NCI-H2196 (cell line): ENCODE results near the gene WBP11.
"Not testable (repeated sequence)": the region's sequence is repeated elsewhere in the genome, so short reads cannot be mapped to it uniquely, and the experiment has no call there.

ENCODE experiments used
- DNase-seq: peaks from one replicate; lab custom pipeline; 2025; ENCODE audit not compliant: unreplicated experiment; lab: John Stamatoyannopoulos, UW

WBP11 gene

GRCh38 chr12:14773685-14774073 lies 29.6 kb downstream of the WBP11 start:
- DNase-seq, result no peak

DNA sequence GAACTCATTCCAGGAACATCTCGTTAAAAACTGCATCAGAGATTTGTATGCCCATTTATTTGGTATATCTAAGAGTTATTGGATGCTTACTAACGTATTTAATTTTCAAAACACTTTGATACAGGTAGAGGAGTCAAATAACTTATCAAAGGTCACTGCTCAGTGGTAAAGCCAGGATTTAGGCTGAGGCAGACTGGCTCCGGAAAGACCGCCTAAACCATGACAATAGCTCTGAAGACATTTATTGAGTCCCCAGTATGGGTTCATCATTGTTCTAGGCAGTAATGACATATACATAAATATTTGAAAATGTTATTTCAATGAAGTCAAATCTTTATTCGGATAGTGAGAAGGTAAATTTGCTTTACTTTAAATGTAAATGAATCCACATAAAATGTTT lies 30.3 kb downstream of the WBP11 start:
- no peak for DNase-seq

DNA sequence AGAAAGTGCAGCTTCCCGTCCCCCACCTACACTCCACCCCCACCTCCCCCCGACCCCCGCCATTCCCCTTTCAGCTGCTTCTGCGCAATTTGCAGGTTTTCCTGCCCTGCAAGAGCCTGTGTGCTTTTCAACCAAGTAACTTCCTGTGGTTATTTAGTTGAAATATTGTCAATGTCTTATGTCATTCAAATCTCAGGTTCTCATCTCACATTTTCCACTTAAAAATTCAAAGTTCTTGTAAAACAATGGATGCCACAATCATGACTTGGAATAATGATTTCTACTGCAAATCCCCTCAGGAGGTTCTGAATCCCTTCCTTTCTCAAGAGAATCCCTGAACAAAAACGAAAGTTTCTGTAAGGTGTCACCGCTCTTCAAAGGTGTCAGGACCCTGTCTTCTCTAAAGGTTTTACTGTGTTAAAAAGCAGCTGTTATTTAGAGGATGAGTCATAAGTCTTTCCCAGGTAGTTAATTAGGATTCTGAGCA lies 31.6 kb downstream of the WBP11 start:
- no peak for DNase-seq

- peak; percentile 84 for DNase-seq
Observed at GRCh38 chr12:14770496-14771461, 32.5 kb downstream of the WBP11 start.

DNA sequence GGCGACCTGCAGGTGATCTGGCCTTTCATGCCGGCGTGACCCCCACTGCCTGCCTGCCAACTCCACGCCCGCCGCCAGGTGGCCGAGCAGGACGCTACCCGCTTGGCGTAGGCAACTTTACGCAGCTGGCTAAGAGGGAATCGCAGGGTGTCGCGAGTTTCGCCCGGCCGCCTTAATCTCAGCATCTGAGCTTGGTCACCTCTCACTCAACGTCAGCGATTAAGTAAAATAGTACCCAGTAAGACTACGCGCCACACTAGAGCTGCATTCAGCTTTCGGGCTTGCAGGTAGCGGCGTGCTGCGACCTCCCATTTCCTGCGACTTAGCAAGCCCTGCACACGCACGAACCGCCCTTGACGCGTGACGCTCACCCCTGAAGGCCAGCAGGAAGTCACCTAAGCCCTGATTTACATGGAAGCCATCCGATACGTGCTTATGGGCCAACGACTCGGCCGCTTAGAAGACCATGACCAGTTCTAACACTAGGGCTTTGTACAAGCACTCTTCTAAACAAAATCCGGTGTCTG lies 33.2 kb downstream of the WBP11 start:
- peak; percentile 59 for DNase-seq

GRCh38 chr12:14769466-14769968 lies 33.8 kb downstream of the WBP11 start:
- DNase-seq, result no peak

DNA sequence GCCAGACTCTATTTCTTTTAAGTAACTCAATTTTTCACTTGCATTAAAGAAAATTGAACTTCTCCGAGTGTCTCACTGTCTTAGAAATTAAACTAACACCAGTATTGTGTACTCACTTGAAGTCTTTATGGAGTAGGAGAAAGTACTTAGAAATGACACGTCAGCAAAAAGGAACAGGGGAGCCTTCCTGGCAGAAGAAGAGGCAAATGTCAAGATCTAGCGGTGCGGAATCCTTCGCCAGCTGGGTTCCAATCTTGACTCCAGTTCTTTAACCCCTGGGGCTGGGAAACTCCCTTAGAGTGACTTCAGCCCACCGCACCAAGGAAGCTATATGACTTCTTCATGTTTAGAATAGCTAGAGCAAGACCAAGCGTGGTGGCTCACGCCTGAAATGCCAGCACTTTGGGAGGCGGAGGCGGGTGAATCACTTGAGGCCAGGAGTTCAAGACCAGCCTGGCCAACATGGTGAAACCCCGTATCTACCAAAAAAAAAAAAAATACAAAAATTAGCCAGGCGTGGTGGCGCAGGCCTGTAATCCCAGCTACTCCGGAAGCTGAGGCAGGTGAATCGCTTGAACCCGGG lies 34.4 kb downstream of the WBP11 start:
- no peak for DNase-seq

DNA sequence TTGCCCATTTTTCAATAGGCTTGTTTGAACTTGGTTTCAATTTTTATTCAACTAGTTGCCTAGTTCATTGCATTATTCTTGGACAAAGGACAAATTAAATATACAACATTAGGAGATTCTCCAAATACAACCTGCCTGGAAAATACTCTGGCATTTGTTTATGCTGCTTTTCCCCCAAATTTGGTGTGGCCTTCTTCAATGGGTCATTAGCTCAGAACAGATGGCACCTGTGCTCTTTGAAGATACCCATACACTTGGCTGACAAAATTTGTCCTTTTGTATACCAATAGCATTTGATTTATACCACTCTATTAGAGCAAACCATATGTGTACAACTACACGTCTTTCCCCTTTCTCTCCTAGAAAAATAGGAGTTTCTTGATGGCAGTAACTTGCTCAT lies 35.7 kb downstream of the WBP11 start:
- no peak for DNase-seq

- DNase-seq, result no peak
Observed at GRCh38 chr12:14766649-14767215, 36.5 kb downstream of the WBP11 start.

DNA sequence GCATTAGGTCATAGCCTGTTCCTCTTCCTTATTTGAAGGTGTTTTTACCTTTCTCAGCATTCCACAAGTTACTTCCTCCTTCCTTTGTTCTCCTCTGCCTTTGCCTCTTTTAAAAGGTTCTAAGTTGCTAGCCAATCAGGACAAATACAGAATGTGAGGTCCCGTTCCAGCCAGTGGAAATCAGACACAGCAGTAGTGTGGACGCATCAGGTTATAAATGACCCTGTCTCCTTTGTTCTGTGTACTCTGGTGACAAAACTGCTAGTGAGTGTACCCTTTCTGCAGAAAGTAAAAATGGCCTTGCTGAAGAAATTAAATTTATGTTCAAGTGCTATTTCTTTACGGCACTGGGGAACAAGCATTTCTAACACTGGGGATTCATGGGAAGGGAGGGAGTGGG lies 37.3 kb downstream of the WBP11 start:
- DNase-seq, result not testable (repeated sequence)

GRCh38 chr12:14765398-14765797 lies 37.9 kb downstream of the WBP11 start:
- no peak for DNase-seq

- not testable (repeated sequence) for DNase-seq
Observed at GRCh38 chr12:14759711-14760280, 43.5 kb downstream of the WBP11 start.

DNA sequence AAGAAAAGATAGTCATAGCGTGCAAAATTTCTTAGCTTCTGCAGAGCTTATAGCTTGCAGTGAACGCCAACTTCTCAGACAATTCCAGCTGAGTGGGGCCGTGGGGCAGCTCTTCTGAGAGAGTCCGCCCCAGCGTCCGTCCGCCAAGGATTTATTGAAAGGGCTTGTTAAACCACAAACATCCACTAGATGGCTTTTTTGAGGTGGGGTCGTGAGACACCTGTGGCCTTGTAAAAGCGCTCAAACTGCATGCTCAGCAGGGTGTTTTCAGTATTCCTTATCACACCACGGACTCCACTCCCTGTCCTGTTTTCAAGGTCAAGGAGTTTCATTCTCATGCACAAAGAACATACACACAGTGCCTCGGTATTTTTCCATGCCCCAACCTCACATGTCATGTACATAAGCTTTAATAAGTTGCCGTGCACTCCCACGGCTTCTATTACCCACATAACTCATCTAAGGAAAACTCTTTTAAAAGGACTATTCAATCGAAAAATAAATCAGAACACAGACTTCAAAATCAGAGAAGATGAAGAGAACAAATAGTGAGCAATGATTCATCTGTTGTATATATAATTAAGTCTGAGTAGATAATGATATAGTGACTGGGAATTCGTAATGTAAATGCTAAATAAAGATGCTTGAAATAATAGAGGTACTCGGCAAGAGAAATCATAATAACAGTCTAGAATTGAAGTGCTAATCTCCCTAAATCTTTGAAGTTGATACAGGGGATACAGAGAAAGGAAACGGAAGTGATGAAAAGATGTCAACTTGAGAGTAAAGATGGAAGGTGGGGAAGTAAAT lies 46.7 kb downstream of the WBP11 start:
- no peak for DNase-seq

GRCh38 chr12:14751986-14752385 lies 51.3 kb downstream of the WBP11 start:
- no peak for DNase-seq

DNA sequence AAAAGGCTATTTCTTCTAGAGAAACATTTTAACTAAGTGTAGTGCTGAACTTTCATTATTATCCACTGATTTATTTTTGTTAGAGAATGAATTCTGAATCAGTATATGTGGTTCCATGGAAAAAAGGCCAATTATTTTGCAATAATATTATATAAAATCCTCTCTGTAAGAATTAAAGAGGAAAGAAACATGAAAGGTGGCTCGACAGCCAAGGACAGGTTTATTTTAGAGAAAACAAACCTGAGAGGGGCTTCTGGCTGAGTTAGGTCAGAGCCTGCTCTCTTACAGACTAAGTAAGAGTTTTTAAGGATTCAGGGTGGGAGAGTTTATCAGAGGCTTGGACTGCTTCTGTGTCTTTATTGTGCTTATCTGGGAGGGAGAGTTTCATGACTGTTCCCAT lies 60.2 kb downstream of the WBP11 start:
- DNase-seq, result no peak

DNA sequence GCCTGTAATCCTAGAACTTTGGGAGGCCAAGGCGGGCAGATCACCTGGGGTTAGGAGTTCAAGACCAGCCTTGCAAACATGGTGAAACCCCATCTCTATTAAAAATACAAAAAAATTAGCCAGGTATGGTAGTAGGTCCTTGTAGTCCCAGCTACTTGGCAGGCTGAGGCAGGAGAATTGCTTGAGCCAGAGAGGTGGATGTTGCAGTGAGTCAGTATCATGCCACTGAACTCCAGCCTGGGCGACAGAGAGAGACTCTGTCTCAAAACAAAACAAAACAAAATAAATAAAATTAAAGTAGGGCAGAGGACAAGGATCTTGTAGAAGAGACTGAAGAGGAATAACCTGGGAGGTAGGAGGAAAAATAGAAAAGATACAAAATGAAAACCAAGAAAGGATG lies 61.3 kb downstream of the WBP11 start:
- DNase-seq, result no peak

- no peak for DNase-seq
Observed at GRCh38 chr12:14741153-14741552, 62.1 kb downstream of the WBP11 start.

DNA sequence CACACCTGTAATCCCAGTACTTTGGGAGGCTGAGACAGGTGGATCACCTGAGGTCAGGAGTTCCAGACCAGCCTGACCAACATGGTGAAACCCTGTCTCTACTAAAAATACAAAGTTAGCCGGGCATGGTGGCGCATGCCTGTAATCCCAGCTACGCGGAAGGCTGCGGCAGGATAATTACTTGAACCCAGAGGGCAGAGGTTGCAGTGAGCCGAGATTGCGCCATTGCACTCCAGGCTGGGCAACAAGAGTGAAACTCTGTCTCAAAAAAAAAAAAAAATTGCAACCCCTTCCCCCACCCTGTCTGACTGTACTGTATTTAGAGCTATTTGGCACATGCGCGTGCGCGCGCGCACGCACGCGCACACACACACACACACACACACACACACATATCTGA lies 66.8 kb downstream of the WBP11 start:
- not testable (repeated sequence) for DNase-seq
